ENCODE measurements around the gene LMO7.

Gene LMO7

GRCh38 chr13:75895168-75895567 is 259.0 kb downstream of the LMO7 start:
- TF ChIP-seq GABPA (IDR thresholded peaks at IDR 0.05; ENCODE audit: low read depth) (no peak), SPI1 (IDR thresholded peaks at IDR 0.05; ENCODE audit: borderline replicate concordance, low read depth) (no peak), POLR2AphosphoS5 (IDR thresholded peaks at IDR 0.05; ENCODE audit: low read depth) (no peak), REST (IDR thresholded peaks at IDR 0.05; ENCODE audit: insufficient replicate concordance, low read depth) (no peak)
- TF ChIP-seq, protein P1, sequence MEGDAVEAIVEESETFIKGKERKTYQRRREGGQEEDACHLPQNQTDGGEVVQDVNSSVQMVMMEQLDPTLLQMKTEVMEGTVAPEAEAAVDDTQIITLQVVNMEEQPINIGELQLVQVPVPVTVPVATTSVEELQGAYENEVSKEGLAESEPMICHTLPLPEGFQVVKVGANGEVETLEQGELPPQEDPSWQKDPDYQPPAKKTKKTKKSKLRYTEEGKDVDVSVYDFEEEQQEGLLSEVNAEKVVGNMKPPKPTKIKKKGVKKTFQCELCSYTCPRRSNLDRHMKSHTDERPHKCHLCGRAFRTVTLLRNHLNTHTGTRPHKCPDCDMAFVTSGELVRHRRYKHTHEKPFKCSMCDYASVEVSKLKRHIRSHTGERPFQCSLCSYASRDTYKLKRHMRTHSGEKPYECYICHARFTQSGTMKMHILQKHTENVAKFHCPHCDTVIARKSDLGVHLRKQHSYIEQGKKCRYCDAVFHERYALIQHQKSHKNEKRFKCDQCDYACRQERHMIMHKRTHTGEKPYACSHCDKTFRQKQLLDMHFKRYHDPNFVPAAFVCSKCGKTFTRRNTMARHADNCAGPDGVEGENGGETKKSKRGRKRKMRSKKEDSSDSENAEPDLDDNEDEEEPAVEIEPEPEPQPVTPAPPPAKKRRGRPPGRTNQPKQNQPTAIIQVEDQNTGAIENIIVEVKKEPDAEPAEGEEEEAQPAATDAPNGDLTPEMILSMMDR (IDR thresholded peaks at IDR 0.05; ENCODE audit: insufficient read depth, low read length) = no peak
- Histone ChIP-seq H3K27ac (replicated peaks) (no peak overlapping the region), H3K27me3 (ENCODE audit: insufficient read depth, poor library complexity, severe bottlenecking) (no peaks in the 10 kb centered on the region), H3K4me3 (replicated peaks; ENCODE audit: insufficient read depth, low read length) (no peak overlapping the region)
- no peak for DNase-seq (ENCODE audit: low read depth in 1 of 2, low spot score in 1 of 2)

DNA sequence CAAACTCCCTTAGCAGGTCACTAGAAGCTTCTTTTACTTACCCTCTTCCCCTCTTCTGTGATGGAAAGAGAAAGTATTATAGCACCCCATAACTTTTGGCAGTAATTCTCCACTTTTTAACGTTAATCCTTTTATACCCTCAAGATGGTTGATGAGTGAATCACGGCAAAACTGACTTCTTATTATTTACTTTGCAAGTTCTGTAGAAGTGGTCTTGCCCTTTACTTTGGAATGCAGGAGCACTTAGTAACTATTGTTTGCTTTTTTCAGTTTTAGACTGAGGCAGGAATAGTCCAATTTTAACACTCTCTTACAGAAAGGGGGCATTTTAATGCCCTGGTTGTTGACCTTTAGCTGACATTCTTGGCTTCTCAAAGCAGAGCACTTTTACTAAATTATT is 260.1 kb downstream of the LMO7 start:
- Histone ChIP-seq H3K27me3 (ENCODE audit: insufficient read depth, poor library complexity, severe bottlenecking) (no peaks in the 10 kb centered on the region), H3K27ac (replicated peaks) (no peak overlapping the region), H3K4me3 (replicated peaks; ENCODE audit: insufficient read depth, low read length) (no peak overlapping the region)
- no peak for DNase-seq (ENCODE audit: low read depth in 1 of 2, low spot score in 1 of 2)
- TF ChIP-seq SPI1 (IDR thresholded peaks at IDR 0.05; ENCODE audit: borderline replicate concordance, low read depth) (no peak), GABPA (IDR thresholded peaks at IDR 0.05; ENCODE audit: low read depth) (no peak), POLR2AphosphoS5 (IDR thresholded peaks at IDR 0.05; ENCODE audit: low read depth) (no peak)
- TF ChIP-seq, protein P1 (IDR thresholded peaks at IDR 0.05; ENCODE audit: insufficient read depth, low read length) = no peak

- H3K4me3 ChIP-seq (replicated peaks; ENCODE audit: insufficient read depth, low read length) = no peak overlapping the region
- DNase-seq (ENCODE audit: low read depth in 1 of 2, low spot score in 1 of 2) = no peak
- no peak for TF ChIP-seq GABPA (IDR thresholded peaks at IDR 0.05; ENCODE audit: low read depth)
- TF ChIP-seq REST (IDR thresholded peaks at IDR 0.05; ENCODE audit: insufficient replicate concordance, low read depth) = no peak
- TF ChIP-seq POLR2AphosphoS5 (IDR thresholded peaks at IDR 0.05; ENCODE audit: low read depth) = no peak
- TF ChIP-seq, protein P1 (IDR thresholded peaks at IDR 0.05; ENCODE audit: insufficient read depth, low read length) = no peak
- TF ChIP-seq SPI1 (IDR thresholded peaks at IDR 0.05; ENCODE audit: borderline replicate concordance, low read depth) = no peak
- H3K27me3 ChIP-seq (ENCODE audit: insufficient read depth, poor library complexity, severe bottlenecking) = no peaks in the 10 kb centered on the region
- no peak overlapping the region for H3K27ac ChIP-seq (replicated peaks)
These were observed 261.3 kb downstream of the LMO7 start for GRCh38 chr13:75897386-75897785.

GRCh38 chr13:75901501-75901900 is 265.4 kb downstream of the LMO7 start:
- Histone ChIP-seq H3K4me3 (replicated peaks; ENCODE audit: insufficient read depth, low read length) (no peak overlapping the region), H3K27ac (replicated peaks) (no peak overlapping the region), H3K27me3 (ENCODE audit: insufficient read depth, poor library complexity, severe bottlenecking) (peaks cover 8% of the 10 kb centered on the region)
- TF ChIP-seq, protein P1 (IDR thresholded peaks at IDR 0.05; ENCODE audit: insufficient read depth, low read length) = no peak
- TF ChIP-seq REST (IDR thresholded peaks at IDR 0.05; ENCODE audit: insufficient replicate concordance, low read depth) (no peak), GABPA (IDR thresholded peaks at IDR 0.05; ENCODE audit: low read depth) (no peak), SPI1 (IDR thresholded peaks at IDR 0.05; ENCODE audit: borderline replicate concordance, low read depth) (no peak), POLR2AphosphoS5 (IDR thresholded peaks at IDR 0.05; ENCODE audit: low read depth) (no peak)
- no peak for DNase-seq (ENCODE audit: low read depth in 1 of 2, low spot score in 1 of 2)
